Osteocyte (in vitro differentiated cells): Measurements from ENCODE around the gene RNF112. TPM values are rescaled to one million over a fixed set of nuclear protein-coding genes. Genes with fewer than 3 reads are reported as not detected.

ENCODE experiments used
- DNase-seq: peaks from one replicate; pipeline ENCODE4 v3.0.0; 2021; ENCODE audit warnings: mixed read lengths; ENCODE audit not compliant: unreplicated experiment; ENCODE audit errors: extremely low spot score
- H3K27ac Mint-ChIP-seq: one replicate; pipeline ENCODE4 v1.8.0; 2021; ENCODE audit warnings: mild to moderate bottlenecking, mixed read lengths; ENCODE audit not compliant: unreplicated experiment
- H3K27me3 Mint-ChIP-seq: one replicate; pipeline ENCODE4 v1.8.0; 2021; ENCODE audit warnings: mixed read lengths; ENCODE audit not compliant: unreplicated experiment
- H3K36me3 Mint-ChIP-seq: one replicate; pipeline ENCODE4 v1.8.0; 2021; ENCODE audit warnings: mixed read lengths; ENCODE audit not compliant: unreplicated experiment
- H3K4me1 Mint-ChIP-seq: one replicate; pipeline ENCODE4 v1.8.0; 2021; ENCODE audit warnings: mixed read lengths; ENCODE audit not compliant: unreplicated experiment
- H3K4me3 Mint-ChIP-seq: one replicate; pipeline ENCODE4 v1.8.0; 2021; ENCODE audit warnings: mild to moderate bottlenecking, moderate library complexity, mixed read lengths; ENCODE audit not compliant: unreplicated experiment
- H3K9me3 Mint-ChIP-seq: one replicate; pipeline ENCODE4 v1.8.0; 2021; ENCODE audit warnings: mixed read lengths; ENCODE audit not compliant: unreplicated experiment
- CTCF ChIP-seq: fragments of 200-600 bp; sonication (generic); IDR thresholded peaks from 2 replicates; pipeline ENCODE4 v1.5.0; 2021; ENCODE audit warnings: antibody characterized with exemption, mild to moderate bottlenecking, moderate library complexity
- total RNA-seq: library from RNA; stranded (reverse); gene quantifications from 2 replicates; pipeline ENCODE4 v1.2.1, GENCODE V29; 2021

RNF112 gene
- total RNA-seq, 1 donor from 2014 or later: 0.89 TPM

DNA sequence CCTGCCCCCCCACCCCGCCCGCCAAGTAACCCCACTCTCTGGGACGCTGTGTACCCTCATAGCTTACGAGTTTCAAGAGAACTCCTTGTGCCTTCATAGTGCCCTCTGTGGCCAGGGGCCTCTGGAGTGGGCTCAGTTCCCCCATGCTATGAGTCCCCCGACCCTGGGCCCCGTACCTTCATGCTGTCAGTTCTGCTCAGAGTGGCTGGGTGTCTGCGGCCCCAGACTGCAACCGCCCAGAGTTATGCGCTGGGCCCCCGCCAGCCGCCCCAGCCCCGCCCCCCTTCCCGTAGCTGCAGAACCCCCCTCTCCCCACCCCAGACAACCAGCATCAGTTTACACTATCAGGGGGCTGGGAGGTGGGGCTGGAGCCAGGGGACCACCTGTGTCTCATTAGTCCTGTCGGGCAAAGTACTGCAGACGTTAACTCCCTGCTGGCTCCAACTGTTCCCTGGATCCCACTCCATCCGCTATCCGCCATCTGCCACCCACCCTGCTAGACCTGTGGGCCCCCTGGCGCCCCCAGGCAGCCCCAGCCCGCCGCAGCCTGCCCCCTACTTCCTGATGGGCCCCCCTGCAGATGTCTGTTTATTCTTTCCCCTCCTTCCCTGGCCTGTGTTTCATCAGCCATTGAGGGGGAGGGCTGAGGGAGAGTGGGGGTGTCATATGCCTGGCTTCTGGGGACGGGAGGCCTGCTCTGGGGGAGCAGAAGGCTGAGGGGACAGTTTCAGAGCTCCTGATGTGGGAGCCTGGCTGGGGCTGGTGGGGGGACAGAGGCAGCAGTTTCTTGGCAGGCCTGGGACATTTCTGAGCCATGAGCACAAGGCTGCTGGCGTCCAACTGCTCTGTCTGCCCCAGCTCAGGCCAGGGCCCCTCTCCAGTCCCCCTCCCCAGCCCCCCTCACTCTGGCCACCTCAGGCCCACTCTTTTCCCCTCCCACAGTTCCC lies 23.8 kb upstream of the RNF112 start, which contains the start of gene MFAP4:
MFAP4 (minus strand) TSS at position 217 of the 947 bp plus-strand sequence; CDS start at position 182, 35 bp downstream.
- H3K27me3 Mint-ChIP-seq: no peaks in the 10 kb centered on the region
- H3K9me3 Mint-ChIP-seq: no peaks in the 10 kb centered on the region
- no peak for DNase-seq
- H3K36me3 Mint-ChIP-seq: peaks cover 18% of the 10 kb centered on the region
- peaks cover 64% of the 10 kb centered on the region for H3K4me1 Mint-ChIP-seq
- no peak for TF ChIP-seq CTCF
- peak within 1 kb of the TSS; percentile 93 for H3K27ac Mint-ChIP-seq
- peak within 1 kb of the TSS; percentile 69 for H3K4me3 Mint-ChIP-seq

GRCh38 chr17:19387921-19388521 lies 23.0 kb upstream of the RNF112 start:
- Mint-ChIP-seq H3K4me1 (peaks cover 64% of the 10 kb centered on the region), H3K27ac (peak overlapping the region; percentile 93), H3K9me3 (no peaks in the 10 kb centered on the region), H3K4me3 (peak overlapping the region; percentile 19), H3K27me3 (peaks cover 4% of the 10 kb centered on the region), H3K36me3 (peaks cover 16% of the 10 kb centered on the region)
- DNase-seq: no peak
- TF ChIP-seq CTCF: no peak

DNA sequence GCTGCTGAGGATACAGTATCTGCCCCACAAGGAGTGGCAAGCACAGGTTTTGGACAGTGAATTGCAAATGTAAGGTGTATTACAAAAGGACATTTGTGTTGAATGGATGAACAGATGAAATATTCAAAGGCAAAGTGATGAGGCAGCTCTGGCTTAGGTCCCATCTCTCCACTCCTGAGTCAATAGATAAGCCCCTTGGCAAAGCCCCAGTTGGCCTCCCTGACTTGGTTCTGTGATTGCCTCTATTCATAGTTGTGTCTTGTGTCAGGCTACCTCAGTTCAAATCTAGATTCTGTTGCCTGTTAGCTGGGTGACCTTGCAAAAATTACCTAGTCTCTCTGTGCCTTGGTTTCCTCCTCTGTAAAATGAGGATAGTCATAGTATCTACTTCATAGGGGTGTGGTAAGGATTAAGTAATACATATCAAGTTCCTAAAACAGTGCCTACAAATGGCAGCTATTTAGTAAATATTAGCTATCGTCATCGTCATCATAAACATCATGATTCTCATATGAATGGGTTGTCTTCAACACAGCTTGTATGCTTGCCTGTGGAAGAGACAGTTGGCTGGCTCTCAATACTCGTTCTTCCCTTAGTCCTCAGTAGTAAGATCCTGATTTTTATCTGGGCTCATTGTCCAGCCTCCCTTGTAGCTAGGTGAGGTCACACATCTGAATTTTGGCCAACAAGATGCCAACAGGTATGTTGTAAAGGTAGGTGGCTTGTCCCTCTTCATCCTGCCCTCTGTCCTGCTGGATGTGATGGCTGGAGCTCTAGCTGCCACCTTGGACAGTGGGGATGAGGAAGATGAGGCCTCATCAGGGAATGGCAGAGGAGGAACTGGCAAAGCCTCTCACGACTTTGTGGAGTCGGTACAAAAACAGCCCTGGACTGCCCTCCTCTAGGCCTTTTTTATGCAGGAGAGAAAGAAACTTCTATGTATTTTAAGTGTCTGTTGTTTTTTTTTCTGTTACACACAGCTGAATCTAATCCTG lies 21.9 kb upstream of the RNF112 start:
- no peaks in the 10 kb centered on the region for H3K9me3 Mint-ChIP-seq
- DNase-seq: no peak
- peak overlapping the region; percentile 93 for H3K27ac Mint-ChIP-seq
- peaks cover 12% of the 10 kb centered on the region for H3K36me3 Mint-ChIP-seq
- no peak overlapping the region for H3K4me3 Mint-ChIP-seq
- TF ChIP-seq CTCF: no peak
- peaks cover 56% of the 10 kb centered on the region for H3K4me1 Mint-ChIP-seq
- H3K27me3 Mint-ChIP-seq: peaks cover 4% of the 10 kb centered on the region

- H3K36me3 Mint-ChIP-seq: no peaks in the 10 kb centered on the region
- peaks cover 10% of the 10 kb centered on the region for H3K27me3 Mint-ChIP-seq
- TF ChIP-seq CTCF: no peak
- peaks cover 43% of the 10 kb centered on the region for H3K4me1 Mint-ChIP-seq
- no peak overlapping the region for H3K27ac Mint-ChIP-seq
- no peak overlapping the region for H3K4me3 Mint-ChIP-seq
- no peak for DNase-seq
- no peaks in the 10 kb centered on the region for H3K9me3 Mint-ChIP-seq
Measured at GRCh38 chr17:19390951-19391350, 20.1 kb upstream of the RNF112 start.
